Common myeloid progenitor, CD34-positive (primary cell): ENCODE measurements around the gene BCL2L12.

Experiments used
- CTCF ChIA-PET: fragments of 350-600 bp; sonication (Branson Sonifier 250); formaldehyde crosslinking; loops from one replicate; lab custom pipeline; 2021; ENCODE audit warnings: antibody characterized with exemption; lab: Charles Lee
- POLR2A ChIA-PET: fragments of 350-600 bp; sonication (Branson Sonifier 250); formaldehyde crosslinking; loops from one replicate; lab custom pipeline; 2021; ENCODE audit warnings: antibody characterized with exemption; lab: Charles Lee
- DNase-seq, 3 donors: peaks; one replicate each; pipeline versions ENCODE4 v3.0.0 to v3.0.0-alpha.2; 2013
- H3K27ac ChIP-seq, 2 experiments: 1 replicate in 1 of 2; 2 replicates in 1 of 2; pipeline ENCODE4 v1.7.0; 2013; ENCODE audit warnings: inconsistent platforms in 2 of 2, low read length in 2 of 2, mild to moderate bottlenecking in 2 of 2, low read depth in 1 of 2, moderate library complexity in 1 of 2; ENCODE audit not compliant: severe bottlenecking in 2 of 2, insufficient read depth in 1 of 2, poor library complexity in 1 of 2
- H3K27me3 ChIP-seq, 5 experiments: replicated peaks in 2 of 5; 1 replicate in 3 of 5; 2 replicates in 2 of 5; pipeline versions ENCODE4 v1.6.1 to v1.7.0; 2013; ENCODE audit warnings: low read length in 4 of 5, mild to moderate bottlenecking in 2 of 5, moderate library complexity in 2 of 5, inconsistent platforms in 1 of 5; ENCODE audit not compliant: insufficient read depth in 5 of 5, control insufficient read depth in 4 of 5
- H3K36me3 ChIP-seq, 4 experiments: 1 replicate in 2 of 4; 2 replicates in 2 of 4; pipeline versions ENCODE4 v1.6.1 to v1.7.0; 2013; ENCODE audit warnings: low read length in 3 of 4, control low read depth in 1 of 4, mild to moderate bottlenecking in 1 of 4; ENCODE audit not compliant: control insufficient read depth in 4 of 4, insufficient read depth in 4 of 4
- H3K4me1 ChIP-seq, 4 experiments: 1 replicate in 3 of 4; 2 replicates in 1 of 4; pipeline versions ENCODE4 v1.6.1 to v1.7.1; 2013; ENCODE audit warnings: low read length in 3 of 4, mild to moderate bottlenecking in 3 of 4, control low read depth in 1 of 4, inconsistent platforms in 1 of 4, moderate library complexity in 1 of 4; ENCODE audit not compliant: control insufficient read depth in 4 of 4, insufficient read depth in 4 of 4; ENCODE audit errors: control extremely low read depth in 1 of 4
- H3K4me3 ChIP-seq, 7 experiments: 1 replicate in 4 of 7; 2 replicates in 3 of 7; pipeline versions ENCODE4 v1.5.1 to v1.7.0; 2013; ENCODE audit warnings: mild to moderate bottlenecking in 7 of 7, low read length in 6 of 7, moderate library complexity in 6 of 7, inconsistent platforms in 2 of 7, low read depth in 2 of 7, control low read depth in 1 of 7; ENCODE audit not compliant: insufficient read depth in 4 of 7, control insufficient read depth in 1 of 7; ENCODE audit errors: extremely low read depth in 1 of 7
- H3K9me3 ChIP-seq, 5 experiments: 1 replicate in 4 of 5; 2 replicates in 1 of 5; pipeline versions ENCODE4 v1.6.1 to v1.7.1; 2013; ENCODE audit warnings: low read length in 4 of 5, mild to moderate bottlenecking in 2 of 5, inconsistent platforms in 1 of 5, low read depth in 1 of 5, moderate library complexity in 1 of 5; ENCODE audit not compliant: control insufficient read depth in 4 of 5, insufficient read depth in 2 of 5; ENCODE audit errors: control extremely low read depth in 1 of 5
- WGBS: methylation state at CpG from one replicate; pipeline ENCODE4 v1.1.5; 2013; ENCODE audit not compliant: insufficient coverage; 5-methylcytosine and 5-hydroxymethylcytosine counted together

Gene BCL2L12

DNA sequence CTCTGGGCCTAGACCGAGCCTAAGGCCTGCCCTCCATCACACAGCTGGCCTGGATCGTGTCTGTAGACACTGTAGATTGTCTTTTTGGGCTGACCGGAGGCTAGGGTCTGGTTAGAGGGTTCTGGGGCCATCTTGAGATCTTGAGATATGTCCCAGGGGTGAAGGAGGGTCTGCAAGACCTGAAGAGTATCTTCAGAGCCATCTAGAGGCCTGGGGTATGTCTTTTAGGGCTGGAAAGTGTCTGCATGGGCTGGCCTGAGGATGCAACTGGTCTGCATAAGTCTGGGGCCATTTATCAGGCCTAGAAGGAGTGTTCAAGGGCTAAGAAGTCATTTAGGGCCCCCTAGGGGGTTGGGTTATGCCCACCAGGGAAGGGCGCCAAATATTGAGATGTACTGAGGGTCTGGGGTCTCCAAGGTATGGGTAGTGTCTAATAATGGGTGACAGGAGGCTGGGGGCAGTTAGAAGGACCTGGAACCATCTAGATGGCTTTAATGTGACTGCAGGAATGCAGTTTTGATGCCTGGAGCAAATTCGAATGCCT lies 23.2 kb upstream of the BCL2L12 start:
- CTCF ChIA-PET, result interaction anchor here (0.7 to 1.5 kb wide), 4 partner anchors 20 to 36 kb away, joined by 3 to 10 read pairs (median 4); no protein-coding TSS in a partner anchor
- H3K27ac ChIP-seq, result peak overlapping the region; percentile 98 to 99
- H3K4me3 ChIP-seq, result peak overlapping the region; percentile 91 to 99 (median 95)
- no peaks in the 10 kb centered on the region for H3K9me3 ChIP-seq
- peak in 1 of 3 donors; percentile 26 for DNase-seq
- POLR2A ChIA-PET, result interaction anchor here (0.6 to 3.2 kb wide), 5 partner anchors 10 to 51 kb away, joined by 4 to 28 read pairs (median 6); partner anchors contain the start of genes BCL2L12, IRF3 and PRR12
- peaks cover 12 to 43% (median 41%) of the 10 kb centered on the region in 4 experiments for H3K4me1 ChIP-seq
- 15% methylated on average over 5 of the region's 5 CpGs for WGBS
- peaks cover 10 to 33% (median 20%) of the 10 kb centered on the region in 4 experiments for H3K36me3 ChIP-seq
- no peaks in the 10 kb centered on the region for H3K27me3 ChIP-seq

DNA sequence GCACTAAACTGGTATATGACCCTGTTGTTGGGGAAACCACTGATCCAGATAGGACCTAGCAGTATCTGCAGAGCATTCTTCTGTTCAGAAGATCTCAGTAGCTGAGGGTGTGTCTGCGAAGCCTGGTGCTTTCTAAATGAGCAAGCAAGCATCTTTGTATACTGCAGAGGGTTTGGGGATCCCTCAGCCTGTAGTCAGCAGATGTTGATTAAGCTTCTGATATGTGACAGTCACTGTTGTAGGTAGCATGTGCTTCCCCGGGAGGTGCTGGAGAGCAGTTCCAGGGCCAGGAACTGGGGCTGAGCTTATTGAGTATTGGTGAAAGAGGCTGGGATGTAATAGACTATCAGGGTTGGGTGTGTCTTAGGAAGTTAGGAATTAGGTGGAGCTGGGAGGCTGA lies 22.3 kb upstream of the BCL2L12 start:
- peaks cover 12 to 34% (median 33%) of the 10 kb centered on the region in 4 experiments for H3K4me1 ChIP-seq
- peak overlapping the region in 2 of 7 experiments; percentile 93 to 99 for H3K4me3 ChIP-seq
- 100% methylated on average over 1 of the region's 2 CpGs for WGBS
- H3K27ac ChIP-seq, result peak overlapping the region in 1 of 2 experiments; percentile 99
- H3K9me3 ChIP-seq, result no peaks in the 10 kb centered on the region
- CTCF ChIA-PET, result interaction anchor here (0.7 to 2.1 kb wide), 8 partner anchors 14 to 33 kb away, joined by 3 to 10 read pairs (median 4); partner anchors contain the start of gene PRMT1
- POLR2A ChIA-PET, result no interaction called here
- DNase-seq, result no peak
- peaks cover 10 to 33% (median 22%) of the 10 kb centered on the region in 4 experiments for H3K36me3 ChIP-seq
- no peaks in the 10 kb centered on the region for H3K27me3 ChIP-seq

- H3K36me3 ChIP-seq, result peaks cover 10 to 49% (median 35%) of the 10 kb centered on the region in 4 experiments
- no peaks in the 10 kb centered on the region for H3K9me3 ChIP-seq
- no peaks in the 10 kb centered on the region for H3K27me3 ChIP-seq
- no peak overlapping the region for H3K4me3 ChIP-seq
- ChIA-PET CTCF (interaction anchor here (1.0 to 2.1 kb wide), 3 partner anchors 12 to 27 kb away, joined by 4 to 5 read pairs (median 5); no protein-coding TSS in a partner anchor), POLR2A (no interaction called here)
- no peak overlapping the region for H3K27ac ChIP-seq
- no peak for DNase-seq
- 97% methylated on average over 9 of the region's 11 CpGs for WGBS
- peaks cover 12 to 22% (median 21%) of the 10 kb centered on the region in 4 experiments for H3K4me1 ChIP-seq
Measured at GRCh38 chr19:49645592-49645991, 20.1 kb upstream of the BCL2L12 start.

DNA sequence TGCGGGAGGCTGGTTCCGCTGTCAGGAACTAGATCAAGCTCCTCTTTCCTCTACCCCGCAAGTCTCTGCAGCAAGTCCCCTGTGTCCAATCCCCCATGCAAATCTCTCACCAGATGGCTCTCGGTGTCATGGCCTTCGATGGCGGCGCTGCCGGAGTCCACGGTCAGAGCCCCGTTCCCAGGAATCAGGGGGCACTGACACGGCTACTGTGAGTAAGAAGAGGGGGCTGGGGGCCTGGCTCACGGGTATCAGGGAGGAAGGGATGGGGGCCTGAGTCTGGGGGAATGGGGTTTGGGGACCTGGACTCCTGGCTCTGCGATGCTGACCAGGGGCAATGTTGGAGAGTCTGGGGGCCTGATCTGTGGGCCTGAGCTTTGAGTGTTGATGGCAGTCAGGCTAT lies 19.7 kb upstream of the BCL2L12 start:
- WGBS, result 99% methylated on average over 10 of the region's 13 CpGs
- ChIA-PET CTCF (no interaction called here), POLR2A (no interaction called here)

GRCh38 chr19:49646586-49646985 lies 19.1 kb upstream of the BCL2L12 start:
- H3K27ac ChIP-seq, result no peak overlapping the region
- H3K4me3 ChIP-seq, result no peak overlapping the region
- peaks cover 10 to 56% (median 38%) of the 10 kb centered on the region in 4 experiments for H3K36me3 ChIP-seq
- no peaks in the 10 kb centered on the region for H3K27me3 ChIP-seq
- POLR2A ChIA-PET, result no interaction called here
- CTCF ChIA-PET, result no interaction called here
- peaks cover 9 to 16% (median 12%) of the 10 kb centered on the region in 4 experiments for H3K4me1 ChIP-seq
- DNase-seq, result no peak
- 96% methylated on average over 17 of the region's 17 CpGs for WGBS
- H3K9me3 ChIP-seq, result no peaks in the 10 kb centered on the region

More for the DNA sequence above, 19.7 kb upstream of the BCL2L12 start:
- H3K9me3 ChIP-seq, result no peaks in the 10 kb centered on the region
- H3K27me3 ChIP-seq, result no peaks in the 10 kb centered on the region
- no peak overlapping the region for H3K4me3 ChIP-seq
- peaks cover 12 to 19% (median 18%) of the 10 kb centered on the region in 4 experiments for H3K4me1 ChIP-seq
- peaks cover 10 to 51% (median 36%) of the 10 kb centered on the region in 4 experiments for H3K36me3 ChIP-seq
- H3K27ac ChIP-seq, result no peak overlapping the region
- DNase-seq, result no peak

- Histone ChIP-seq H3K4me1 (no peaks in the 10 kb centered on the region), H3K4me3 (no peak overlapping the region), H3K9me3 (no peaks in the 10 kb centered on the region), H3K36me3 (peaks cover 14 to 87% (median 54%) of the 10 kb centered on the region in 4 experiments), H3K27ac (no peak overlapping the region), H3K27me3 (no peaks in the 10 kb centered on the region)
- WGBS, result 96% methylated on average over 65 of the region's 72 CpGs
- ChIA-PET CTCF (no interaction called here), POLR2A (no interaction called here)
- DNase-seq, result no peak
Measured at GRCh38 chr19:49651029-49651819, 14.5 kb upstream of the BCL2L12 start.
